Erythroblast (primary cell): ENCODE measurements around the gene SERHL2.

ENCODE experiments used
- GATA1 ChIP-seq: IDR thresholded peaks from 2 replicates; pipeline ENCODE4 v1.6.1; 2011; ENCODE audit warnings: low read depth, mild to moderate bottlenecking, control low read depth, low read length, moderate library complexity
- POLR2A ChIP-seq: IDR thresholded peaks from 2 replicates; pipeline ENCODE4 v1.6.1; 2011; ENCODE audit warnings: mild to moderate bottlenecking, low read length

DNA sequence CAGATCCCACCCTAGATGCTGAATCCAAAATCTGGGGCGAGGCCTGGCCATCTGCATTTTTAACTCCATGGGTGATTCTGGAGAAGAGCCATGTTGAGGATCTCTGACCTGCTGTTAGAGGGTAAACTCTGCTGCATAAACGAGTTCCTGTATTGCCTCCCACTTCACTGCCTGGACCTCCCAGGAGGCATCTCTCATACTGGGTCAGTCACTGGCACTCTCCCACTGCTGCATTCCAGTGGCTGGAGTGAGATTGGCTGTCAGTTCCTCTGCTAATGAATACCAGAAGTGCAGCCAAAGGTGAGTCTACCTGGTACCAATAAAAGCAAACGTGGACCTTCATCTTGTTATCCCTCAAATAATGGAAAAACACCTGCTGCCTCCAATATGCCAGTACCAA, 50.6 kb downstream of the SERHL2 start:
- TF ChIP-seq POLR2A, result no peak
- TF ChIP-seq GATA1, result no peak
